GM18909 (cell line): ENCODE measurements around the gene SKOR2.

ENCODE experiments used
- ATAC-seq: cut with Tn5 transposase; IDR thresholded peaks from one replicate; pipeline ENCODE4 v1.9.1; 2021; ENCODE audit warnings: mild to moderate bottlenecking; ENCODE audit not compliant: unreplicated experiment, poor library complexity

Gene SKOR2

GRCh38 chr18:47260120-47260923 lies 8.9 kb upstream of the SKOR2 start:
- no peak for ATAC-seq

GRCh38 chr18:47254341-47254939 lies 3.0 kb upstream of the SKOR2 start:
- ATAC-seq = no peak

GRCh38 chr18:47253101-47253654 lies 1.7 kb upstream of the SKOR2 start:
- no peak for ATAC-seq

- no peak for ATAC-seq
Observed at GRCh38 chr18:47250391-47251046, 941 bp downstream of the SKOR2 start.

- no peak for ATAC-seq
Observed at GRCh38 chr18:47249314-47249981, 2.0 kb downstream of the SKOR2 start.

- ATAC-seq = no peak
Observed at GRCh38 chr18:47248604-47249313, 2.7 kb downstream of the SKOR2 start.

- ATAC-seq = no peak
Observed at GRCh38 chr18:47248115-47248603, 3.3 kb downstream of the SKOR2 start.

- no peak for ATAC-seq
Observed at GRCh38 chr18:47247416-47248114, 3.9 kb downstream of the SKOR2 start.

- ATAC-seq = no peak
Observed at GRCh38 chr18:47247036-47247415, 4.4 kb downstream of the SKOR2 start.

GRCh38 chr18:47246027-47246971 lies 5.2 kb downstream of the SKOR2 start:
- no peak for ATAC-seq

- no peak for ATAC-seq
Observed at GRCh38 chr18:47244086-47244485, 7.4 kb downstream of the SKOR2 start.

- no peak for ATAC-seq
Observed at GRCh38 chr18:47235096-47235495, 16.4 kb downstream of the SKOR2 start.

- no peak for ATAC-seq
Observed at GRCh38 chr18:47226660-47227059, 24.8 kb downstream of the SKOR2 start.

GRCh38 chr18:47215554-47216138 lies 35.8 kb downstream of the SKOR2 start:
- ATAC-seq = no peak

GRCh38 chr18:47209171-47209570 lies 42.3 kb downstream of the SKOR2 start:
- no peak for ATAC-seq

- ATAC-seq = no peak
Observed at GRCh38 chr18:47206945-47207637, 44.4 kb downstream of the SKOR2 start.

GRCh38 chr18:47204908-47205522 lies 46.4 kb downstream of the SKOR2 start:
- no peak for ATAC-seq
